Lung (tissue), 12 donors: ENCODE data around the gene CTNNBIP1. TPM values are rescaled to one million over a fixed set of nuclear protein-coding genes. Genes with fewer than 3 reads are reported as not detected.

Source experiments
- ATAC-seq: fragments of 200-7000 bp; cut with Tn5 transposase; one replicate; pipeline ENCODE4 v1.9.1; 2020; ENCODE audit warnings: moderate number of reproducible peaks; ENCODE audit not compliant: insufficient read depth, low FRiP score
- DNase-seq, 3 donors: peaks; one replicate each; pipeline ENCODE4 v3.0.0-alpha.2; 2013 to 2017
- H3K27ac ChIP-seq, 2 donors: one replicate each; pipeline ENCODE4 v1.5.1; 2013; ENCODE audit warnings: mild to moderate bottlenecking in 2 of 2, moderate library complexity in 2 of 2, control low read depth in 1 of 2, inconsistent platforms in 1 of 2, low read depth in 1 of 2, low read length in 1 of 2
- H3K27me3 ChIP-seq, 3 donors: one replicate each; pipeline ENCODE4 v1.5.1; 2013; ENCODE audit warnings: low read length in 2 of 3; ENCODE audit not compliant: control insufficient read depth in 3 of 3, insufficient read depth in 3 of 3
- H3K36me3 ChIP-seq, 4 donors: one replicate each; pipeline ENCODE4 v1.5.1; 2013; ENCODE audit warnings: low read length in 4 of 4, mild to moderate bottlenecking in 1 of 4, moderate library complexity in 1 of 4; ENCODE audit not compliant: control insufficient read depth in 4 of 4, insufficient read depth in 4 of 4
- H3K4me1 ChIP-seq, 5 donors: one replicate each; pipeline ENCODE4 v1.5.1; 2013; ENCODE audit warnings: low read length in 5 of 5, mild to moderate bottlenecking in 2 of 5, moderate library complexity in 1 of 5; ENCODE audit not compliant: control insufficient read depth in 5 of 5, insufficient read depth in 5 of 5
- H3K4me3 ChIP-seq: one replicate; pipeline ENCODE4 v1.5.1; 2013; ENCODE audit warnings: mild to moderate bottlenecking, control low read depth, moderate library complexity
- H3K9ac ChIP-seq, 2 donors: one replicate each; pipeline ENCODE4 v1.5.1; 2013; ENCODE audit warnings: low read length in 2 of 2, control low read depth in 1 of 2; ENCODE audit not compliant: insufficient read depth in 1 of 2
- H3K9me3 ChIP-seq, 4 donors: one replicate each; pipeline ENCODE4 v1.5.1; 2013; ENCODE audit warnings: low read length in 3 of 4, mild to moderate bottlenecking in 1 of 4, moderate library complexity in 1 of 4; ENCODE audit not compliant: control insufficient read depth in 4 of 4, insufficient read depth in 3 of 4
- WGBS, 2 donors: extraction: QIAGEN DNeasy Blood & Tissue Kit; methylation state at CpG; one replicate each; pipeline ENCODE4 v1.1.7; 2013; 5-methylcytosine and 5-hydroxymethylcytosine counted together
- polyA plus RNA-seq, 2 donors: library from polyadenylated mRNA; stranded (reverse); fragments of 200-250 nt; gene quantifications; one replicate each; pipeline ENCODE4 v1.2.1, GENCODE V29; 2013
- total RNA-seq, 2 donors: library from RNA; depleted of rRNA in 1 of 2; stranded (reverse); fragments of >200 nt in 1 of 2; gene quantifications; one replicate each; pipeline ENCODE4 v1.2.1, GENCODE V29; 2014 to 2021
- TF ChIP-seq, protein P1 (sequence below): IDR thresholded peaks from 2 replicates; pipeline ENCODE4 v1.5.1; 2012; ENCODE audit warnings: mild to moderate bottlenecking; ENCODE audit errors: control extremely low read depth, extremely low read depth
- donor health status: control.
- donor health status: control.
- donor health status: Bipolar disorder and iron deficiency.
- donor health status: healthy.
- donor health status: DM: yes; HTN: yes; CAD: no.

The CTNNBIP1 gene
- total and polyA plus RNA-seq, 4 donors = 31.2 to 57.1 (median 32.2) TPM

- Histone ChIP-seq H3K27ac (no peak overlapping the region), H3K36me3 (no peaks in the 10 kb centered on the region), H3K4me3 (no peak overlapping the region), H3K27me3 (no peaks in the 10 kb centered on the region), H3K9me3 (no peaks in the 10 kb centered on the region), H3K9ac (no peak overlapping the region), H3K4me1 (peaks cover 0 to 6% (median 0%) of the 10 kb centered on the region in 5 donors)
- WGBS, 2 donors = 92 to 96% methylated on average over 2 of the region's 2 CpGs
- DNase-seq (no peak), ATAC-seq (no peak)
- TF ChIP-seq, protein P1, sequence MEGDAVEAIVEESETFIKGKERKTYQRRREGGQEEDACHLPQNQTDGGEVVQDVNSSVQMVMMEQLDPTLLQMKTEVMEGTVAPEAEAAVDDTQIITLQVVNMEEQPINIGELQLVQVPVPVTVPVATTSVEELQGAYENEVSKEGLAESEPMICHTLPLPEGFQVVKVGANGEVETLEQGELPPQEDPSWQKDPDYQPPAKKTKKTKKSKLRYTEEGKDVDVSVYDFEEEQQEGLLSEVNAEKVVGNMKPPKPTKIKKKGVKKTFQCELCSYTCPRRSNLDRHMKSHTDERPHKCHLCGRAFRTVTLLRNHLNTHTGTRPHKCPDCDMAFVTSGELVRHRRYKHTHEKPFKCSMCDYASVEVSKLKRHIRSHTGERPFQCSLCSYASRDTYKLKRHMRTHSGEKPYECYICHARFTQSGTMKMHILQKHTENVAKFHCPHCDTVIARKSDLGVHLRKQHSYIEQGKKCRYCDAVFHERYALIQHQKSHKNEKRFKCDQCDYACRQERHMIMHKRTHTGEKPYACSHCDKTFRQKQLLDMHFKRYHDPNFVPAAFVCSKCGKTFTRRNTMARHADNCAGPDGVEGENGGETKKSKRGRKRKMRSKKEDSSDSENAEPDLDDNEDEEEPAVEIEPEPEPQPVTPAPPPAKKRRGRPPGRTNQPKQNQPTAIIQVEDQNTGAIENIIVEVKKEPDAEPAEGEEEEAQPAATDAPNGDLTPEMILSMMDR = no peak
Measured at GRCh38 chr1:9916452-9916851, 6.4 kb upstream of the CTNNBIP1 start.

- ATAC-seq = no peak
- Histone ChIP-seq H3K9ac (no peak overlapping the region), H3K4me3 (no peak overlapping the region), H3K9me3 (no peaks in the 10 kb centered on the region), H3K36me3 (no peaks in the 10 kb centered on the region), H3K27me3 (no peaks in the 10 kb centered on the region), H3K27ac (no peak overlapping the region), H3K4me1 (peaks cover 0 to 14% (median 0%) of the 10 kb centered on the region in 5 donors)
- WGBS, 2 donors = 63 to 70% methylated on average over 2 of the region's 2 CpGs
- DNase-seq = no peak
- TF ChIP-seq, protein P1 = no peak
Measured at GRCh38 chr1:9914610-9914937, 4.5 kb upstream of the CTNNBIP1 start.

GRCh38 chr1:9912264-9912936, 2.3 kb upstream of the CTNNBIP1 start:
- ATAC-seq = no peak
- no peak overlapping the region for H3K9ac ChIP-seq
- H3K27me3 ChIP-seq = no peaks in the 10 kb centered on the region
- WGBS, 2 donors = 68 to 75% methylated on average over 12 of the region's 12 CpGs
- no peaks in the 10 kb centered on the region for H3K36me3 ChIP-seq
- H3K27ac ChIP-seq = peak overlapping the region; percentile 30 to 72
- no peaks in the 10 kb centered on the region for H3K9me3 ChIP-seq
- TF ChIP-seq, protein P1 = no peak
- peaks cover 0 to 24% (median 5%) of the 10 kb centered on the region in 5 donors for H3K4me1 ChIP-seq
- no peak for DNase-seq
- no peak overlapping the region for H3K4me3 ChIP-seq
